ENCODE measurements around the gene LMF1.

Gene LMF1

GRCh38 chr16:912322-912683 lies 58.5 kb downstream of the LMF1 start:
- no peak overlapping the region for H3K4me3 ChIP-seq (ENCODE audit: low read length)
- no peak for TF ChIP-seq CTCF (conservative IDR thresholded peaks at IDR 0.05; ENCODE audit: low read length)
- no peak for DNase-seq (ENCODE audit: low read depth)

DNA sequence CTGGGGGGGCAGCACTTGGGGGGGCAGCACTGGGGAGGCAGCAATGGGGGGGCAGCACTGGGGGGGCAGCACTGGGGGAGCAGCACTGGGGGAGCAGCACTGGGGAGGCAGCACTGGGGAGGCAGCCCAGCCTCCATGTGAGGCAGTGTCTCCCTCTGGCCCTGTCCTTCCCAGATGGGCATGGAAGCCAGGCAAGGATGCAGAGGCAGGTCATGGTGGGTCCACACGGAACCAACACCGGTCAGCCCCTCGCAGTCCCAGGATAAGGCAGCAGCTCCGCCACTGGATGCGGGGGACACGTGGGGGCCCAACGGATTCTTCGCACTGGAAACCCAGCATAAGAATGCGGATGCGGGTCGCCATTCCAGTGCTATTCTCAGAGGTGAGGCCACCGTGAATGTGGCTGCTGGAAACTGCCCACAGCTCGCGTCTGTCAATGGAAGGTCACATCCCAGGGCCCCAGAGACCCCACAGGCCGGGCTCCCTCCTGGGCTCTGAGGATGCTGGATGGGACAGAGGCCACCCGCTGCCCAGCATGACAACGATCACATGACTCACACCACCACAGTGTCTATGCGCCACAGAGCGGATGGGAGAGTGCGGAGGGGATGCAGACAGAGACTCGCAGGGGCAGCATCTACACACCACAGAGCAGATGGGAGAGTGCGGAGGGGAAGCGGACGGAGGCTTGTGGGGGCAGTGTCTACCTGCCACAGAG lies 59.0 kb downstream of the LMF1 start:
- no peak overlapping the region for H3K4me3 ChIP-seq (ENCODE audit: low read length)
- DNase-seq (ENCODE audit: low read depth) = no peak
- no peak for TF ChIP-seq CTCF (conservative IDR thresholded peaks at IDR 0.05; ENCODE audit: low read length)

DNA sequence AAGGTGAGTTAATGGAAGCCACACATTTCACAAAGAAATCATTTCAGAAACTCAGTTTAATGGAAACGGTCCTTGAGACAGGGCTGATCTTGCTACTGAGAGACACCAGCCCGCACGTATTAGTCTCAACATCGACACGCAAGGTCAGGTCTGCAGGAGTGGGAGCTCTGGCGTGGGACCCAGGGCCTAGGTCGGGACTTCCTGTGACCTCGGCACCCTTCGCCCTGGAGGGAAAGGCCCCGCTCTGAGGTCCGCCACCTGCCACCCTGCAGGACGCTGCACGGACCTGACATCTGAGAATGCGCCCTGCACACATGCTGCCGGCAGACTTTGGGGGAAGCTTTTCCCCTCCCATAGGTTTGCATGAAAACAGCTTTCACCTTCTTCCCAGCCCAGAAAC lies 59.7 kb downstream of the LMF1 start:
- H3K4me3 ChIP-seq (ENCODE audit: low read length) = no peak overlapping the region
- TF ChIP-seq CTCF (conservative IDR thresholded peaks at IDR 0.05; ENCODE audit: low read length) = no peak
- DNase-seq (ENCODE audit: low read depth) = no peak

DNA sequence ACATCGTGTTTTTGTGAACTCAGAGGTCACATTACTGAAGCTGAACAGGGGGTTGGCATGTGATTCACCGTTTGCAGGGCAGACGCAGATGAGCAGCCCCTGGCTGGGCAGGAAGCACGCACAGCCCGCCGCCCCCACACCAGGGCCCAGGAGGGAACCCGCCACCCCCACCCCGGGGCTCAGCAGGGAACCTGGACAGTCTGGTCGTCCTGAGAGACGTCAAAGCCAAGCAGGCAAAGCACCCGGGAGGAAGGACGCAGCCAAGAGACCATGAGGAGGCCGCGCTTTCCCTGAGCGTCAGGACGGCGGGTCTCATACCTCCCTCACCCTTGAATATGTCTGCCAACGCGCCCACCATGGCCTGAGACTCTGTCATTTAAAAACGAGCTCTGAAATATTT lies 60.6 kb downstream of the LMF1 start:
- no peak for TF ChIP-seq CTCF (conservative IDR thresholded peaks at IDR 0.05; ENCODE audit: low read length)
- H3K4me3 ChIP-seq (ENCODE audit: low read length) = no peak overlapping the region
- DNase-seq (ENCODE audit: low read depth) = no peak

- DNase-seq (ENCODE audit: low read depth) = no peak
- no peak overlapping the region for H3K4me3 ChIP-seq (ENCODE audit: low read length)
- no peak for TF ChIP-seq CTCF (conservative IDR thresholded peaks at IDR 0.05; ENCODE audit: low read length)
Observed at GRCh38 chr16:909281-910000, 61.3 kb downstream of the LMF1 start.

DNA sequence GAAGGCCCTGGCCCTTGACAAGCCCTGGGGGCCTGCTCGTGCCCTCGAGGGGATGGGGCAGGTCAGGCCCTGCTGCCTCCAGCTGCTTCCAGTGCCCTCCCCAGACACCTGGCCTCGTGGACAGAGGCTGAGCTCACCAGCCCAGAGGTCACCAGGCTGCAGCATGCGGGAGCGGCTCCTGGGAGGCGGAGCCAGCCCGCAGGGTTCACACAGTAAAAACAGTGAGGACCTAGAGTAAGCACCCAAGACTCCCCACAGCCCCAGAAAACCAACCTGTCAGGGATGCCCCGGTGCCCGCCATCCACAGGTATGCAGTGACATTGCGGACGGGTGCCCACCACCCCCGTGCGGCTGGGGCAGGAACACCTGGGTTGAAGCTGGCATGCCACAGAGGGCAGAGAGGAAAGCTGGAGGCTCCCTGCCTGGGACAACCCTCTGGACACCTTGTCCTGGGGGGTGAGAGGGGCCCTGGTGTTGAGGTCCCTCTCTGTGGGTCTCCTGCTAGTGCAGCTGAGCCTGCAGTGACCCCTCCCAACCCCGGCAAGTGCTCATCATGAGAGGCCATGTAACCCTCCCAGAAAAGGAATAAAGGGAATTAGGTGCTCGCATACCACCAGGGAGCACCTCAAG lies 62.1 kb downstream of the LMF1 start:
- no peak for DNase-seq (ENCODE audit: low read depth)
- no peak for TF ChIP-seq CTCF (conservative IDR thresholded peaks at IDR 0.05; ENCODE audit: low read length)
- H3K4me3 ChIP-seq (ENCODE audit: low read length) = no peak overlapping the region

- TF ChIP-seq CTCF (conservative IDR thresholded peaks at IDR 0.05; ENCODE audit: low read length) = no peak
- H3K4me3 ChIP-seq (ENCODE audit: low read length) = no peak overlapping the region
- DNase-seq (ENCODE audit: low read depth) = no peak
Observed at GRCh38 chr16:907842-908241, 62.9 kb downstream of the LMF1 start.

Data from AG10803 (cell line).